MCF 10A (cell line): ENCODE results near the gene IL22RA1. TPM values are rescaled to one million over a fixed set of nuclear protein-coding genes. Genes with fewer than 3 reads are reported as not detected.

Experiments
- BruUV-seq: library from RNA; stranded (reverse); fragments of 400-500 nt; replicated peaks from 2 replicates; lab custom pipeline; 2021; lab: Mats Ljungman, UMichigan
- CTCF ChIA-PET: fragments of 300-600 bp; sonication (Branson Sonifier 250); formaldehyde crosslinking; extraction: SDS; loops from one replicate; lab custom pipeline; 2021; ENCODE audit warnings: antibody characterized with exemption, inconsistent platforms; lab: Yijun Ruan, JAX
- POLR2A ChIA-PET: fragments of 300-600, 350-650 bp; sonication (Branson Sonifier 250); formaldehyde crosslinking; extraction: SDS; loops from one replicate; lab custom pipeline; 2020; ENCODE audit warnings: antibody characterized with exemption, inconsistent platforms; lab: Yijun Ruan, JAX
- DNase-seq: peaks from one replicate; pipeline ENCODE4 v3.0.0-alpha.2; 2018; ENCODE audit not compliant: unreplicated experiment
- H3K27ac Mint-ChIP-seq: one replicate; pipeline ENCODE4 v1.8.0; 2022; ENCODE audit warnings: mild to moderate bottlenecking, low read depth, mixed read lengths; ENCODE audit not compliant: unreplicated experiment
- H3K27me3 Mint-ChIP-seq: one replicate; pipeline ENCODE4 v1.8.0; 2022; ENCODE audit warnings: mixed read lengths; ENCODE audit not compliant: insufficient read depth, unreplicated experiment
- H3K36me3 Mint-ChIP-seq: one replicate; pipeline ENCODE4 v1.8.0; 2022; ENCODE audit warnings: mild to moderate bottlenecking, moderate library complexity, mixed read lengths; ENCODE audit not compliant: insufficient read depth, unreplicated experiment
- H3K4me1 Mint-ChIP-seq: one replicate; pipeline ENCODE4 v1.8.0; 2022; ENCODE audit warnings: mixed read lengths; ENCODE audit not compliant: insufficient read depth, unreplicated experiment
- H3K4me3 Mint-ChIP-seq: one replicate; pipeline ENCODE4 v1.8.0; 2022; ENCODE audit warnings: mild to moderate bottlenecking, moderate library complexity, mixed read lengths; ENCODE audit not compliant: unreplicated experiment
- H3K9me3 Mint-ChIP-seq: one replicate; pipeline ENCODE4 v1.8.0; 2022; ENCODE audit warnings: mixed read lengths; ENCODE audit not compliant: unreplicated experiment
- CTCF ChIP-seq: fragments of 200-600 bp; IDR thresholded peaks from one replicate; pipeline ENCODE4 v1.8.0; 2022; ENCODE audit warnings: antibody characterized with exemption, mild to moderate bottlenecking; ENCODE audit not compliant: unreplicated experiment
- intact Hi-C: fragments of 100-400 bp; cut with micrococcal nuclease; formaldehyde crosslinking; loops from 2 replicates; pipeline ENCODE4 v1.14.1; 2022
- total RNA-seq: library from RNA; stranded (reverse); gene quantifications from 2 replicates; pipeline ENCODE4 v1.2.3, GENCODE V29; 2022

IL22RA1 gene
- total RNA-seq, 1 experiment from 2014 or later, result not detected

GRCh38 chr1:24156542-24157260, 13.8 kb upstream of the IL22RA1 start:
- Mint-ChIP-seq H3K9me3 (no peaks in the 10 kb centered on the region), H3K4me3 (no peak overlapping the region), H3K27me3 (no peaks in the 10 kb centered on the region), H3K27ac (no peak overlapping the region), H3K36me3 (no peaks in the 10 kb centered on the region), H3K4me1 (peaks cover under 1% of the 10 kb centered on the region)
- DNase-seq, result no peak
- intact Hi-C loops, result no loop called here
- no TSS peak for BruUV-seq
- no peak for TF ChIP-seq CTCF
- ChIA-PET CTCF (interaction anchor here (0.6 kb wide), 1 partner anchor 42 kb away, joined by 4 read pairs; no protein-coding TSS in a partner anchor), POLR2A (no interaction called here)

- no peak overlapping the region for H3K27ac Mint-ChIP-seq
- TF ChIP-seq CTCF, result no peak
- BruUV-seq, result no TSS peak
- no peaks in the 10 kb centered on the region for H3K27me3 Mint-ChIP-seq
- intact Hi-C loops, result no loop called here
- ChIA-PET CTCF (interaction anchor here (0.7 to 4.5 kb wide), 11 partner anchors 40 to 318 kb away, joined by 3 to 34 read pairs (median 3); no protein-coding TSS in a partner anchor), POLR2A (interaction anchor here (0.6 to 1.3 kb wide), 7 partner anchors 12 to 1931 kb away, joined by 3 to 4 read pairs (median 3); partner anchors contain the start of gene NIPAL3)
- peaks cover 13% of the 10 kb centered on the region for H3K4me1 Mint-ChIP-seq
- H3K4me3 Mint-ChIP-seq, result no peak overlapping the region
- DNase-seq, result peak; percentile 35
- no peaks in the 10 kb centered on the region for H3K9me3 Mint-ChIP-seq
- H3K36me3 Mint-ChIP-seq, result no peaks in the 10 kb centered on the region
Observed at GRCh38 chr1:24155011-24155782, 12.3 kb upstream of the IL22RA1 start.

GRCh38 chr1:24154215-24154614, 11.3 kb upstream of the IL22RA1 start:
- BruUV-seq, result no TSS peak
- intact Hi-C loops, result no loop called here
- Mint-ChIP-seq H3K27me3 (no peaks in the 10 kb centered on the region), H3K27ac (no peak overlapping the region), H3K4me1 (peaks cover 20% of the 10 kb centered on the region), H3K4me3 (no peak overlapping the region), H3K36me3 (no peaks in the 10 kb centered on the region), H3K9me3 (no peaks in the 10 kb centered on the region)
- ChIA-PET CTCF (interaction anchor here (0.6 to 4.5 kb wide), 10 partner anchors 39 to 682 kb away, joined by 3 to 34 read pairs (median 3); no protein-coding TSS in a partner anchor), POLR2A (interaction anchor here (0.7 to 1.3 kb wide), 4 partner anchors 11 to 261 kb away, joined by 3 to 4 read pairs (median 4); partner anchors contain the start of gene NIPAL3)
- TF ChIP-seq CTCF, result no peak
- no peak for DNase-seq
